Measurements from ENCODE around the gene PSMA3.
A peak's percentile ranks its signal among the peaks of the same experiment; 100 is the strongest.

PSMA3 gene

GRCh38 chr14:58239244-58240195, 5.1 kb upstream of the PSMA3 start (continued):
- TF ChIP-seq ZNF510 (tag by site-specific recombination; IDR thresholded peaks at IDR 0.05; ENCODE audit: insufficient replicate concordance) (no peak), ZBTB11 (tag by site-specific recombination; conservative IDR thresholded peaks at IDR 0.05; ENCODE audit: low read depth) (0 out of 2 replicates have a peak, but pooled peaks have one; percentile 20), ZNF596 (tag by site-specific recombination; IDR thresholded peaks at IDR 0.05) (no peak), ZNF660 (tag by site-specific recombination; IDR thresholded peaks at IDR 0.05) (peak; percentile 84; the same call in 1 of the 2 replicates), TRIM28 (IDR thresholded peaks at IDR 0.05; ENCODE audit: borderline replicate concordance, low read length) (no peak), HOXC10 (CRISPR knock-in tag; IDR thresholded peaks at IDR 0.05) (no peak), ZSCAN18 (tag by site-specific recombination; IDR thresholded peaks at IDR 0.05) (no peak), PRDM1 (tag by site-specific recombination; IDR thresholded peaks at IDR 0.05) (peak; percentile 81), ZNF664 (tag by site-specific recombination; IDR thresholded peaks at IDR 0.05) (0 out of 2 replicates have a peak, but pooled peaks have one; percentile 13)

- Histone ChIP-seq H3K36me3 (ENCODE audit: control insufficient read depth in 2 of 2, insufficient read depth in 1 of 2, low read length in 2 of 2) (peaks cover 11 to 21% of the 10 kb centered on the region in 2 experiments; a peak in 2 of 3 replicates), H3K4me3 (ENCODE audit: low read depth, low read length) (peak overlapping the region; percentile 59), H3K4me1 (ENCODE audit: control insufficient read depth, insufficient read depth, low read length) (peaks cover 14% of the 10 kb centered on the region; the same call in 1 of the 2 replicates), H3K27ac (ENCODE audit: extremely low read depth, low read depth, low read length) (peak overlapping the region; percentile 52), H3K9me3 (ENCODE audit: control insufficient read depth, insufficient read depth, low read depth, low read length) (no peaks in the 10 kb centered on the region)
- POLR2A ChIA-PET = interaction anchor here (1.0 to 2.9 kb wide), 7 partner anchors 9 to 183 kb away, joined by 3 to 36 read pairs (median 6); partner anchors contain the start of genes ARID4A, ARMH4, KIAA0586 and TIMM9
- CTCF ChIA-PET = interaction anchor here (0.6 kb wide), 1 partner anchor 54 kb away, joined by 6 read pairs; the partner anchor contains the start of gene ARID4A
- TF ChIP-seq ZSCAN23 (tag by site-specific recombination; IDR thresholded peaks at IDR 0.05) = no peak
- TF ChIP-seq ZXDB (tag by site-specific recombination; IDR thresholded peaks at IDR 0.05) = 0 out of 2 replicates have a peak, but pooled peaks have one; percentile 4
- TF ChIP-seq PRDM10 (tag by site-specific recombination; IDR thresholded peaks at IDR 0.05) = 0 out of 2 replicates have a peak, but pooled peaks have one; percentile 37
- 0 out of 2 replicates have a peak, but pooled peaks have one; percentile 12 for TF ChIP-seq ZSCAN30 (tag by site-specific recombination; IDR thresholded peaks at IDR 0.05)
- TF ChIP-seq TSHZ1 (tag by site-specific recombination; IDR thresholded peaks at IDR 0.05; ENCODE audit: borderline replicate concordance) = 0 out of 2 replicates have a peak, but pooled peaks have one; percentile 11
- no peak for TF ChIP-seq ZNF621 (tag by site-specific recombination; IDR thresholded peaks at IDR 0.05)
- peak; percentile 2; the same call in 1 of the 2 replicates for TF ChIP-seq ZNF335 (tag by site-specific recombination; conservative IDR thresholded peaks at IDR 0.05)
- no peak for TF ChIP-seq OVOL3 (tag by site-specific recombination; IDR thresholded peaks at IDR 0.05)
- TF ChIP-seq ZBTB48 (tag by site-specific recombination; IDR thresholded peaks at IDR 0.05) = peak; percentile 48; the same call in 1 of the 2 replicates
Measured at GRCh38 chr14:58243790-58244555, 670 bp upstream of the PSMA3 start.

Data from HEK293 (cell line).